ENCODE data around the gene NPAS2. TPM values are rescaled to one million over a fixed set of nuclear protein-coding genes. Genes with fewer than 3 reads are reported as not detected.

Gene NPAS2
- total RNA-seq, 1 experiment from 2014 or later: 20.4 TPM

DNA sequence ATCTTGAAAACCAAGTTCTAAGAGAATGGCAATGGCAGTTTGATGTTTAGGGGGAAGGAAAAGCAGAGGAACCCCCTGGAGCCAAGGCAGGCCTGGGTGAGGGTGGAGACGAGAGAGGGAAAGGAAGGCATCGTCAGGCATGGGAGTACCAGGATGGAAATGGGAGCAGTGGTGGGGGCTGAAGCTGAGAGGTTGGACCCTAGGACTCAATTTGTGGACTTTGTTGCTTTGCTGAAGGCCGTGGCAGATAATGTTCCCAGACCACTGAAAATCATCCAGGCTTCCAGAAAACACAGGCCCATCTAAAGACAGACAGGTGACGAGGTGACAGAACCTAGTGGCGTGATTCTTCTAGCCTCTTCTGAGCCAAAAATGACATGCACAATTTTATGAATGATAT is 4.9 kb downstream of the NPAS2 start:
- no peak overlapping the region for H3K4me3 ChIP-seq (replicated peaks in 1 of 2; ENCODE audit: low read depth in 1 of 2, low read length in 2 of 2)
- intact Hi-C loops (cut with micrococcal nuclease): loop anchor here (10.0 kb wide), 1 partner anchor 210 kb away; no protein-coding TSS in a partner anchor
- no peak overlapping the region for H2AFZ ChIP-seq (ENCODE audit: low read depth, low read length, poor library complexity, severe bottlenecking)
- no peaks in the 10 kb centered on the region for H3K9me3 ChIP-seq (ENCODE audit: control insufficient read depth in 1 of 2, insufficient read depth in 1 of 2, low read depth in 1 of 2, low read length in 2 of 2)
- DNase-seq (ENCODE audit: low read depth, low spot score) (no peak), ATAC-seq (no peak)
- CTCF ChIA-PET: no interaction called here
- no peaks in the 10 kb centered on the region for H3K36me3 ChIP-seq (ENCODE audit: control insufficient read depth in 1 of 2, insufficient read depth in 2 of 2, low read length in 2 of 2)
- RAD21 ChIA-PET (ENCODE audit: low non-redundant PET in 1 of 2, low total read pairs in 2 of 2, uncharacterized antibody in 2 of 2, unreplicated experiment in 2 of 2): no interaction called here
- H3K4me1 ChIP-seq (ENCODE audit: control insufficient read depth in 1 of 2, insufficient read depth in 2 of 2, low read length in 2 of 2): peaks cover 0 to 28% of the 10 kb centered on the region in 2 experiments; a peak in 3 of 4 replicates
- peaks cover 38% of the 10 kb centered on the region for H3K79me2 ChIP-seq (ENCODE audit: insufficient read depth, low read length)
- no peaks in the 10 kb centered on the region for H3K27me3 ChIP-seq (ENCODE audit: insufficient read depth, low read length)
- H3K27ac ChIP-seq (ENCODE audit: low read depth, low read length): no peak overlapping the region
- H3K9ac ChIP-seq (ENCODE audit: low read length): no peak overlapping the region
- H3K4me2 ChIP-seq (ENCODE audit: low read length): no peak overlapping the region
- no peak for TF ChIP-seq SIN3A (IDR thresholded peaks at IDR 0.05; ENCODE audit: low read depth)
- no TSS peak for BruUV-seq (replicated peaks)
- POLR2A ChIA-PET: no interaction called here
- no peaks in the 10 kb centered on the region for H4K20me1 ChIP-seq (ENCODE audit: insufficient read depth)
- no peaks in the 10 kb centered on the region for H3K9me2 ChIP-seq (ENCODE audit: insufficient read depth)

DNA sequence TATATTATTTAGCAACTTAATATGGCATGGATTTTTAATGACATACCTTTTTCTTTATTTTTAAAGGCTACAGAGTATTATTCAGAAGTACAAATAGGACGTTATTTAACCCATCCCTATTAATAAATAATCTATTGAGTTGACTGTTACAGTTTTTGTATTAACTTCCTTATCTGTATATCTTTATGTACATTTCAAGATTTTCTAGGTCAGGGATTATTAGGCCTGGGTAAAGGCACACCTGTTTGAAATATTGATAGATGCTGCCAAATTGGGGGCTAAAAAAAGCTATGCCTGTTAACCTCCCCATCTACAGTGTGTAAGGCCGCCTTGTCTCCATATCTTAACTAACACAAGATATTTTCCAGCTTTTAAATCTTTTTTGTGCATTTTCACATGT is 6.6 kb downstream of the NPAS2 start:
- no peaks in the 10 kb centered on the region for H4K20me1 ChIP-seq (ENCODE audit: insufficient read depth)
- no peaks in the 10 kb centered on the region for H3K36me3 ChIP-seq (ENCODE audit: control insufficient read depth in 1 of 2, insufficient read depth in 2 of 2, low read length in 2 of 2)
- peaks cover 43% of the 10 kb centered on the region for H3K79me2 ChIP-seq (ENCODE audit: insufficient read depth, low read length)
- intact Hi-C loops (cut with micrococcal nuclease): loop anchor here (10.0 kb wide), 1 partner anchor 212 kb away; no protein-coding TSS in a partner anchor
- POLR2A ChIA-PET: no interaction called here
- H3K9me2 ChIP-seq (ENCODE audit: insufficient read depth): no peaks in the 10 kb centered on the region
- no peak overlapping the region for H3K27ac ChIP-seq (ENCODE audit: low read depth, low read length)
- TF ChIP-seq YY1 (IDR thresholded peaks at IDR 0.05; ENCODE audit: extremely low read depth, insufficient replicate concordance, low read depth, low read length): no peak
- no peak for TF ChIP-seq FOSL1 (IDR thresholded peaks at IDR 0.05; ENCODE audit: low read depth)
- no peak for TF ChIP-seq ELF1 (IDR thresholded peaks at IDR 0.05; ENCODE audit: borderline replicate concordance, low read depth)
- no peak for TF ChIP-seq CEBPB (IDR thresholded peaks at IDR 0.05; ENCODE audit: low read depth)
- no peak for TF ChIP-seq POLR2AphosphoS5 (IDR thresholded peaks at IDR 0.05; ENCODE audit: low read depth, low read length)
- TF ChIP-seq SRF (IDR thresholded peaks at IDR 0.05; ENCODE audit: low read depth): no peak
- TF ChIP-seq CBX3 (IDR thresholded peaks at IDR 0.05; ENCODE audit: low read depth): no peak
- H3K4me1 ChIP-seq (ENCODE audit: control insufficient read depth in 1 of 2, insufficient read depth in 2 of 2, low read length in 2 of 2): peaks cover 0 to 17% of the 10 kb centered on the region in 2 experiments; a peak in 2 of 4 replicates
- no peak overlapping the region for H3K4me3 ChIP-seq (replicated peaks in 1 of 2; ENCODE audit: low read depth in 1 of 2, low read length in 2 of 2)
- H3K9me3 ChIP-seq (ENCODE audit: control insufficient read depth in 1 of 2, insufficient read depth in 1 of 2, low read depth in 1 of 2, low read length in 2 of 2): no peaks in the 10 kb centered on the region
- ATAC-seq: no peak
- H3K4me2 ChIP-seq (ENCODE audit: low read length): no peak overlapping the region
- RAD21 ChIA-PET (ENCODE audit: low non-redundant PET in 1 of 2, low total read pairs in 2 of 2, uncharacterized antibody in 2 of 2, unreplicated experiment in 2 of 2): no interaction called here
- DNase-seq (ENCODE audit: low read depth, low spot score): no peak
- CTCF ChIA-PET: no interaction called here
- H3K9ac ChIP-seq (ENCODE audit: low read length): no peak overlapping the region
- H2AFZ ChIP-seq (ENCODE audit: low read depth, low read length, poor library complexity, severe bottlenecking): no peak overlapping the region
- no TSS peak for BruUV-seq (replicated peaks)
- H3K27me3 ChIP-seq (ENCODE audit: insufficient read depth, low read length): no peaks in the 10 kb centered on the region

Measured in HCT116 (cell line).